ENCODE data around the gene DENND1A. TPM values are rescaled to one million over a fixed set of nuclear protein-coding genes. Genes with fewer than 3 reads are reported as not detected.

The DENND1A gene
- total RNA-seq, 1 experiment from 2014 or later, result 29.7 TPM

DNA sequence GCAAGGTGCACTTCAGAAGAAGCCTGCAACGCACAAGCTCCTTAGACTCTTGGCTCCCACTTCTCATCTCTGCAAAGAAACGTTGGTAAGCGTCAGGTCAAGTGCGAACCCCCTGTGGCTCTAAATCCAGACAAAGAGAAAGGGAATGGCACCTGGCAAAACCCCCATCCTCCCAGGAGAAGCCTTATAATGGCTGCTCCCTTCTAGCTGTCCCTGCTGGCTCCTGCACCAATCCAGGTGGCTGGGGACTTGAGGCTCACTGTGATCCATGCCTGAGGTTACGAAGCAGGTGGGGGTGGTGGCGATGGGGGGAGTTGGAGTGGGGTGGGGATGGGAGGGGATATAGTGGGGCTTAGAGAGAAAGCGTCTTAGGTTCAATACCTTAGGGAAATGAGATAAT, 272.8 kb downstream of the DENND1A start:
- Histone ChIP-seq H3K27ac (ENCODE audit: low read length) (no peak overlapping the region), H3K27me3 (ENCODE audit: low read length) (no peaks in the 10 kb centered on the region), H3K79me2 (ENCODE audit: low read length) (no peaks in the 10 kb centered on the region), H3K4me1 (ENCODE audit: insufficient read depth, low read length) (no peaks in the 10 kb centered on the region), H3K9me3 (ENCODE audit: low read length) (no peaks in the 10 kb centered on the region), H3K9me2 (replicated peaks; ENCODE audit: low read length) (no peaks in the 10 kb centered on the region), H2AFZ (ENCODE audit: low read length) (no peak overlapping the region), H3K9ac (ENCODE audit: low read length) (no peak overlapping the region), H3K4me3 (ENCODE audit: low read length) (no peak overlapping the region), H4K20me1 (ENCODE audit: low read length) (no peaks in the 10 kb centered on the region), H3K36me3 (ENCODE audit: low read depth, low read length) (no peaks in the 10 kb centered on the region), H3F3A (ENCODE audit: low read length, unreplicated experiment) (no peaks in the 10 kb centered on the region), H3K4me2 (ENCODE audit: low read length) (no peak overlapping the region)
- TF ChIP-seq, protein P1, sequence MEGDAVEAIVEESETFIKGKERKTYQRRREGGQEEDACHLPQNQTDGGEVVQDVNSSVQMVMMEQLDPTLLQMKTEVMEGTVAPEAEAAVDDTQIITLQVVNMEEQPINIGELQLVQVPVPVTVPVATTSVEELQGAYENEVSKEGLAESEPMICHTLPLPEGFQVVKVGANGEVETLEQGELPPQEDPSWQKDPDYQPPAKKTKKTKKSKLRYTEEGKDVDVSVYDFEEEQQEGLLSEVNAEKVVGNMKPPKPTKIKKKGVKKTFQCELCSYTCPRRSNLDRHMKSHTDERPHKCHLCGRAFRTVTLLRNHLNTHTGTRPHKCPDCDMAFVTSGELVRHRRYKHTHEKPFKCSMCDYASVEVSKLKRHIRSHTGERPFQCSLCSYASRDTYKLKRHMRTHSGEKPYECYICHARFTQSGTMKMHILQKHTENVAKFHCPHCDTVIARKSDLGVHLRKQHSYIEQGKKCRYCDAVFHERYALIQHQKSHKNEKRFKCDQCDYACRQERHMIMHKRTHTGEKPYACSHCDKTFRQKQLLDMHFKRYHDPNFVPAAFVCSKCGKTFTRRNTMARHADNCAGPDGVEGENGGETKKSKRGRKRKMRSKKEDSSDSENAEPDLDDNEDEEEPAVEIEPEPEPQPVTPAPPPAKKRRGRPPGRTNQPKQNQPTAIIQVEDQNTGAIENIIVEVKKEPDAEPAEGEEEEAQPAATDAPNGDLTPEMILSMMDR (conservative IDR thresholded peaks at IDR 0.05; ENCODE audit: low read depth, low read length), result no peak
- no peak for TF ChIP-seq EZH2phosphoT487 (IDR thresholded peaks at IDR 0.05; ENCODE audit: borderline replicate concordance, low read length)
- no peak for TF ChIP-seq EZH2 (IDR thresholded peaks at IDR 0.05; ENCODE audit: low read length, unreplicated experiment)
- intact Hi-C loops (cut with micrococcal nuclease), result no loop called here
- POLR2A ChIA-PET (ENCODE audit: unreplicated experiment), result no interaction called here
- no TSS peak for BruUV-seq (replicated peaks)
- CTCF ChIA-PET, result no interaction called here
- DNase-seq (no peak), ATAC-seq (no peak)

DNA sequence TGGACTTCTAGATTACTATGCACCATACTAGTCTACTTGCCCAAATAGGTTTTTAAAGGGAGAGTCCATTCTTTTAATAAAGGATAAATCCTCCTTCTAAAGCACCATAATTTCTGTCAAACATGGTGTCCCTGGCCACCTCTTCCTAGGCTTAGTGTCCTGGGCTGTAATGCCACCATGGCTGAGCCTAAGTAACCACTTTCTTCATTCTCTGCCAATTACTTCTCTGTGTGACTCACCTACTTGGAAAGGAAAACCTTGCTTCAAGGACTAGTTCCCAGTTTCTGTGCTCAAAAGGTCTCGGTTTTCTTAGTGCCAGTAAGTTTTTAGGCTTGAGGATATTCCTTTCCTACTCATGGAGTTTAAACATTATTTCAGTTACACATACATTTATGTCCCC, 273.4 kb downstream of the DENND1A start:
- DNase-seq (peak; percentile 38), ATAC-seq (peak; percentile 53)
- ChIA-PET POLR2A (ENCODE audit: unreplicated experiment) (no interaction called here), CTCF (no interaction called here)
- H3K9me2 ChIP-seq (replicated peaks; ENCODE audit: low read length), result no peaks in the 10 kb centered on the region
- TF ChIP-seq, protein P1 (conservative IDR thresholded peaks at IDR 0.05; ENCODE audit: low read depth, low read length), result no peak
- TF ChIP-seq EZH2 (IDR thresholded peaks at IDR 0.05; ENCODE audit: low read length, unreplicated experiment) (no peak), EZH2phosphoT487 (IDR thresholded peaks at IDR 0.05; ENCODE audit: borderline replicate concordance, low read length) (no peak)
- no peak overlapping the region for H3K4me2 ChIP-seq (ENCODE audit: low read length)
- H3K36me3 ChIP-seq (ENCODE audit: low read depth, low read length), result no peaks in the 10 kb centered on the region
- no peaks in the 10 kb centered on the region for H3K79me2 ChIP-seq (ENCODE audit: low read length)
- no peaks in the 10 kb centered on the region for H4K20me1 ChIP-seq (ENCODE audit: low read length)
- H2AFZ ChIP-seq (ENCODE audit: low read length), result no peak overlapping the region
- no peaks in the 10 kb centered on the region for H3K4me1 ChIP-seq (ENCODE audit: insufficient read depth, low read length)
- H3F3A ChIP-seq (ENCODE audit: low read length, unreplicated experiment), result no peaks in the 10 kb centered on the region
- H3K9me3 ChIP-seq (ENCODE audit: low read length), result no peaks in the 10 kb centered on the region
- H3K9ac ChIP-seq (ENCODE audit: low read length), result no peak overlapping the region
- no TSS peak for BruUV-seq (replicated peaks)
- H3K4me3 ChIP-seq (ENCODE audit: low read length), result no peak overlapping the region
- intact Hi-C loops (cut with micrococcal nuclease), result no loop called here
- H3K27me3 ChIP-seq (ENCODE audit: low read length), result no peaks in the 10 kb centered on the region
- H3K27ac ChIP-seq (ENCODE audit: low read length), result no peak overlapping the region

DNA sequence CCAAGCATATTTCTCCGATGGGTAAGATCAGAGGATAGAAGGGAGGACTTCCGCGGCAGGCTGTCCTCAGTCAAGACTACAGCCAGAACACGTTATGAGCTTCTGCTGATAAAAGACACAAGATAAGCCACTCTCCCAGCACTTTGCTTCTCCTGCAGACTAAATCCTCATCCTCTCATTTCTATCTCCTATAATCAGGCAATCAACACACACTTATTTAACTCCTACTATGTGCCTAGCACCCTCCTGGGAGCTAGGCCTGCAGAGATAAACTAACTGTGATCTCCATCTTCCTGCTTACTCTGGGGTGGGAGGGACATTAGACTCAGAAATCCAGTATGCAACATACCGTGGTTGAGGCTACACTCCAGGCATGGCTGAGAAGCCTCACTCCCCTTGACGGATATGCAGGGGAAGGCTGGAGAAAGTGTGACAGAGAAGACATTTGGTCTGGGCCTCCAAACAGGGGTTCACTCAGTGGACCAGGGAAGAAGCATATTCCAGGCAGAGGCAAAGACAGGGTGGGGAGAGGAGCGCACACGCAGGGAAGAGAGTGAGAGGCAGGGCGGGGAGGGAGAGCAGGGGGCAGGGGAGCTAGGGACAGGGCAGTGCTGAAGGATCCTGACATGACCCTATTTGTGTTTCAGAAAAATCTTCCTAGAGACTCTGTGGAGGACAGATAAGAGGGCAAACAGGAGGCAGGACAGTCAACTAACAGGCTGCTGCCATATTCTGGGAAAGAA, 274.1 kb downstream of the DENND1A start:
- Histone ChIP-seq H3K9me3 (ENCODE audit: low read length) (no peaks in the 10 kb centered on the region), H3K4me2 (ENCODE audit: low read length) (no peak overlapping the region), H3K9me2 (replicated peaks; ENCODE audit: low read length) (no peaks in the 10 kb centered on the region), H3K36me3 (ENCODE audit: low read depth, low read length) (no peaks in the 10 kb centered on the region), H2AFZ (ENCODE audit: low read length) (no peak overlapping the region), H3K9ac (ENCODE audit: low read length) (no peak overlapping the region), H4K20me1 (ENCODE audit: low read length) (no peaks in the 10 kb centered on the region), H3K4me1 (ENCODE audit: insufficient read depth, low read length) (no peaks in the 10 kb centered on the region), H3K27ac (ENCODE audit: low read length) (no peak overlapping the region), H3F3A (ENCODE audit: low read length, unreplicated experiment) (no peaks in the 10 kb centered on the region), H3K4me3 (ENCODE audit: low read length) (no peak overlapping the region), H3K27me3 (ENCODE audit: low read length) (no peaks in the 10 kb centered on the region), H3K79me2 (ENCODE audit: low read length) (no peaks in the 10 kb centered on the region)
- DNase-seq, result no peak
- BruUV-seq (replicated peaks), result no TSS peak
- ChIA-PET POLR2A (ENCODE audit: unreplicated experiment) (no interaction called here), CTCF (no interaction called here)
- no peak for ATAC-seq
- intact Hi-C loops (cut with micrococcal nuclease), result no loop called here
- TF ChIP-seq EZH2 (IDR thresholded peaks at IDR 0.05; ENCODE audit: low read length, unreplicated experiment) (no peak), EZH2phosphoT487 (IDR thresholded peaks at IDR 0.05; ENCODE audit: borderline replicate concordance, low read length) (no peak)
- TF ChIP-seq, protein P1 (conservative IDR thresholded peaks at IDR 0.05; ENCODE audit: low read depth, low read length), result no peak

All from PC-3 (cell line).